ENCODE measurements around the gene TEKT2.

TEKT2 gene

GRCh38 chr1:36093226-36093625 lies 9.3 kb downstream of the TEKT2 start:
- no peaks in the 10 kb centered on the region for H3K4me1 ChIP-seq (ENCODE audit: control insufficient read depth, insufficient read depth, low read length)
- POLR2A ChIA-PET, result no interaction called here
- H3K36me3 ChIP-seq (ENCODE audit: control insufficient read depth in 2 of 2, insufficient read depth in 1 of 2, low read length in 2 of 2), result peaks cover 4 to 72% of the 10 kb centered on the region in 2 experiments; a peak in 2 of 3 replicates
- no peak for TF ChIP-seq ZNF510 (tag by site-specific recombination; IDR thresholded peaks at IDR 0.05; ENCODE audit: insufficient replicate concordance)
- TF ChIP-seq MYNN (tag by site-specific recombination; IDR thresholded peaks at IDR 0.05; ENCODE audit: borderline replicate concordance), result no peak
- no peak for TF ChIP-seq ZNF391 (tag by site-specific recombination; IDR thresholded peaks at IDR 0.05; ENCODE audit: borderline replicate concordance, low read depth)
- TF ChIP-seq ZNF701 (tag by site-specific recombination; IDR thresholded peaks at IDR 0.05), result no peak
- TF ChIP-seq ZNF26 (tag by site-specific recombination; IDR thresholded peaks at IDR 0.05), result no peak
- peak; percentile 35; the same call in 1 of the 2 replicates for TF ChIP-seq ZNF341 (tag by site-specific recombination; IDR thresholded peaks at IDR 0.05; ENCODE audit: low read depth)
- TF ChIP-seq KLF9 (tag by site-specific recombination; IDR thresholded peaks at IDR 0.05; ENCODE audit: low read depth), result no peak
- no peak for TF ChIP-seq ZNF292 (tag by site-specific recombination; IDR thresholded peaks at IDR 0.05; ENCODE audit: borderline replicate concordance, low read depth)
- CTCF ChIA-PET, result interaction anchor here (1.1 kb wide), 1 partner anchor 42 kb away, joined by 3 read pairs; no protein-coding TSS in a partner anchor
- no peak overlapping the region for H3K27ac ChIP-seq (ENCODE audit: extremely low read depth, low read depth, low read length)
- no peak overlapping the region for H3K4me3 ChIP-seq (ENCODE audit: low read depth, low read length)
- no peaks in the 10 kb centered on the region for H3K9me3 ChIP-seq (ENCODE audit: control insufficient read depth, insufficient read depth, low read depth, low read length)

GRCh38 chr1:36093929-36094328 lies 10.0 kb downstream of the TEKT2 start:
- peaks cover 4 to 72% of the 10 kb centered on the region in 2 experiments; a peak in 2 of 3 replicates for H3K36me3 ChIP-seq (ENCODE audit: control insufficient read depth in 2 of 2, insufficient read depth in 1 of 2, low read length in 2 of 2)

GRCh38 chr1:36094621-36095061 lies 10.7 kb downstream of the TEKT2 start:
- Histone ChIP-seq H3K36me3 (ENCODE audit: control insufficient read depth in 2 of 2, insufficient read depth in 1 of 2, low read length in 2 of 2) (peaks cover 4 to 70% of the 10 kb centered on the region in 2 experiments; a peak in 2 of 3 replicates), H3K27ac (ENCODE audit: extremely low read depth, low read depth, low read length) (no peak overlapping the region; the same call in 1 of the 2 replicates), H3K4me1 (ENCODE audit: control insufficient read depth, insufficient read depth, low read length) (no peaks in the 10 kb centered on the region), H3K9me3 (ENCODE audit: control insufficient read depth, insufficient read depth, low read depth, low read length) (no peaks in the 10 kb centered on the region), H3K4me3 (ENCODE audit: low read depth, low read length) (no peak overlapping the region)
- ChIA-PET CTCF (interaction anchor here (0.8 to 11.1 kb wide), 4 partner anchors 39 to 94 kb away, joined by 3 to 156 read pairs (median 4); no protein-coding TSS in a partner anchor), POLR2A (interaction anchor here (1.5 kb wide), 1 partner anchor 25 kb away, joined by 3 read pairs; no protein-coding TSS in a partner anchor)
- TF ChIP-seq ZNF311 (tag by site-specific recombination; IDR thresholded peaks at IDR 0.05; ENCODE audit: borderline replicate concordance) (no peak), ZBTB17 (tag by site-specific recombination; IDR thresholded peaks at IDR 0.05) (0 out of 2 replicates have a peak, but pooled peaks have one; percentile 16)

More at GRCh38 chr1:36093929-36094328, 10.0 kb downstream of the TEKT2 start:
- no peak overlapping the region for H3K4me3 ChIP-seq (ENCODE audit: low read depth, low read length)
- ChIA-PET CTCF (interaction anchor here (0.8 to 1.6 kb wide), 3 partner anchors 40 to 56 kb away, joined by 3 to 6 read pairs (median 4); no protein-coding TSS in a partner anchor), POLR2A (interaction anchor here (1.5 kb wide), 1 partner anchor 25 kb away, joined by 3 read pairs; no protein-coding TSS in a partner anchor)
- TF ChIP-seq ZNF621 (tag by site-specific recombination; IDR thresholded peaks at IDR 0.05), result no peak
- no peak for TF ChIP-seq ZNF394 (tag by site-specific recombination; IDR thresholded peaks at IDR 0.05; ENCODE audit: borderline replicate concordance)
- no peak for TF ChIP-seq ZNF792 (tag by site-specific recombination; IDR thresholded peaks at IDR 0.05)
- no peak for TF ChIP-seq ZNF169 (tag by site-specific recombination; IDR thresholded peaks at IDR 0.05)
- no peak overlapping the region for H3K27ac ChIP-seq (ENCODE audit: extremely low read depth, low read depth, low read length)
- H3K4me1 ChIP-seq (ENCODE audit: control insufficient read depth, insufficient read depth, low read length), result no peaks in the 10 kb centered on the region
- H3K9me3 ChIP-seq (ENCODE audit: control insufficient read depth, insufficient read depth, low read depth, low read length), result no peaks in the 10 kb centered on the region

GRCh38 chr1:36095760-36096405 lies 12.0 kb downstream of the TEKT2 start:
- Histone ChIP-seq H3K9me3 (ENCODE audit: control insufficient read depth, insufficient read depth, low read depth, low read length) (no peaks in the 10 kb centered on the region), H3K27ac (ENCODE audit: extremely low read depth, low read depth, low read length) (no peak overlapping the region), H3K36me3 (ENCODE audit: control insufficient read depth in 2 of 2, insufficient read depth in 1 of 2, low read length in 2 of 2) (peaks cover 0 to 62% of the 10 kb centered on the region in 2 experiments; a peak in 2 of 3 replicates), H3K4me1 (ENCODE audit: control insufficient read depth, insufficient read depth, low read length) (no peaks in the 10 kb centered on the region), H3K4me3 (ENCODE audit: low read depth, low read length) (no peak overlapping the region)
- CTCF ChIA-PET, result interaction anchor here (0.7 to 11.1 kb wide), 7 partner anchors 13 to 185 kb away, joined by 3 to 156 read pairs (median 4); partner anchors contain the start of gene TRAPPC3
- POLR2A ChIA-PET, result interaction anchor here (1.4 kb wide), 1 partner anchor 37 kb away, joined by 7 read pairs; no protein-coding TSS in a partner anchor
- TF ChIP-seq KLF1 (tag by site-specific recombination; IDR thresholded peaks at IDR 0.05), result no peak
- peak; percentile 60; the same call in 1 of the 2 replicates for TF ChIP-seq ZNF18 (tag by site-specific recombination; IDR thresholded peaks at IDR 0.05)
- peak; percentile 95 for TF ChIP-seq ZNF707 (tag by site-specific recombination; IDR thresholded peaks at IDR 0.05)

Measured in HEK293 (cell line).